Peyer's patch (tissue), 4 donors: ENCODE measurements around the gene DYNLL1.

Experiments used
- CTCF ChIP-seq, 6 experiments: fragments of 450-650 bp in 4 of 6; fragments of 200-600 bp in 2 of 6; sonication (generic) in 1 of 6; IDR thresholded peaks; one replicate each; pipeline ENCODE4 v1.5.1; 2017 to 2019; ENCODE audit warnings: antibody characterized with exemption in 6 of 6, mild to moderate bottlenecking in 3 of 6, moderate library complexity in 1 of 6
- POLR2A ChIP-seq, 2 donors: fragments of 450-650 bp; IDR thresholded peaks; one replicate each; pipeline ENCODE4 v1.5.1; 2017; ENCODE audit warnings: antibody characterized with exemption in 2 of 2, mild to moderate bottlenecking in 2 of 2, moderate library complexity in 2 of 2

DNA sequence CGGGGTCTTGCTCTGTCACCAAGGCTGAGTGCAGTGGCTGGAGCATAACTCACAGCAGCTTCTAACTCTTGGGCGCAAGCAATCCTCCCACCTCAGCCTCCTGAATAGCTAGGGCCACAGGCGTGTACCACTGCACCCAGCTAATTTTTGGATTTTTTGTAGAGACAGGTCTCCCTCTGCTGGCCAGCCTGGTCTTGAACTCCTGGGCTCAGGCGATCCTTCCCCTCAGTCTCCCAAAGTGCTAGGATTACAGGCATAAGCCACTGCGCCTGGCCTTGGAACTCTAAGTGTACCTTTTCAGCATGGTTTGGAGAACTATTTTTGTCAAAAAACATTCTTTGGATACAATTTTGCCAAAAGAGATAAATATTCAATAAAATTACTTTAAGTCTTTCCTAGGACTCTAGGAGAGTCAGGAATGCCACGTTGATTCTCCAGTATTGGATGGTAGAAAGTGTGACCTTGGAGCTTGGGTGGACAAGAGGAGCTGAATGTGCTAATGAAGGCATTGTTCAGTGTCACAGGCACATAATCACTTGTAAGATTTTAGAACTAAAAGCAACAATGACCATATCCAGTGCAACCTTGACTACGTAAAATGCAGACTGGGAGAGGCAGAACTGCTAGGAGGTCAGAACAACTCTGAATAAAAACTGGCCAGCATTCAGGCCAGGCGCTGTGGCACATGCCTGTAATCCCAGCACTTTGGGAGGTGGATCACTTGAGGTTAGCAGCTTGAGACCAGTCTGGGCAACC lies 29.2 kb upstream of the DYNLL1 start:
- TF ChIP-seq CTCF (IDR thresholded peaks at IDR 0.05) (peak in 5 of 6 experiments; percentile 14 to 38 (median 34)), POLR2A (IDR thresholded peaks at IDR 0.05) (no peak)
